ENCODE data around the gene CFAP91.

The CFAP91 gene

DNA sequence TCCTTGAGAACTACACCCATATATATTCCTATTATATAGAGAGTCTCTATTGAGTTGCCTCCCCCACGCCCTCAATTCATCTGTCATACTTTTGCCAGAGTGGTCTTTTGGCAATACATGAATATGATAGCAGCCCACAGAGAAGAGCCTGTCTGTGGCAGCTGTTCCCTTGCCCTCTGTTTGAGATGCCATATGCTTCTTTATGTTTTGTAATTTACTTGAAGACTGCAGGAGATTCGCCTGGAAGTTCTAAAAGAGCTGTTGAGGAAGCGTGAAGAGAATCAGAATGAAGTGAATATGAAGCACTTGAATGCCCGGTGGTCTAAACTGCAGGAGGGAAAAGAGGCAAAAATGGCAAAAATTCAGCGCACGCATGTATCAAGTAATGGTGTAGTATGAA, 27.2 kb downstream of the CFAP91 start:
- DNase-seq = no peak
- in situ Hi-C loops (cut with HindIII; ENCODE audit: low pct_ligation_motif_present, low pct_unique_long_range_greater_than_20kb, low sequenced_read_pairs) = no loop called here

GRCh38 chr3:119731560-119732343, 28.9 kb downstream of the CFAP91 start:
- in situ Hi-C loops (cut with HindIII; ENCODE audit: low pct_ligation_motif_present, low pct_unique_long_range_greater_than_20kb, low sequenced_read_pairs) = no loop called here
- peak; percentile 18 for DNase-seq

DNA sequence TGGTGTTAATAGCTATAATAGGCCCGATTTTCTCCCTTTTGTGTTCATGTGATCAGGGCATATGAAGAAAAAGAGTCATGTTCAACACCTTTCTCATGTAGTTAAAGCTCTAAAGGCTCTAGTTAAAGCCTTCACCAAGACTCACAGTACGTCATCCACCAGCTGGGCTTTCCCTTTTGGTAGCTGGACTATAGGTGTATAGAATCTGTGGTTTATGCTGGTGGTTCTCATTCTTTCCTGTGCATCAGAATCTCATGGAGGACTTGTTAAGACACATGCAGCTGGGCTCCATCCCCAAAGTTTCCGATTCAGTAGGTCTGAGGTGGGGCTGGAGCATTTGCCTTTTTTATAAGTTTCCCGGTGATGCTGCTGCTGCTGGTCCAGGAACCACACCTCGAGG, 31.0 kb downstream of the CFAP91 start:
- DNase-seq = no peak
- in situ Hi-C loops (cut with HindIII; ENCODE audit: low pct_ligation_motif_present, low pct_unique_long_range_greater_than_20kb, low sequenced_read_pairs) = no loop called here

DNA sequence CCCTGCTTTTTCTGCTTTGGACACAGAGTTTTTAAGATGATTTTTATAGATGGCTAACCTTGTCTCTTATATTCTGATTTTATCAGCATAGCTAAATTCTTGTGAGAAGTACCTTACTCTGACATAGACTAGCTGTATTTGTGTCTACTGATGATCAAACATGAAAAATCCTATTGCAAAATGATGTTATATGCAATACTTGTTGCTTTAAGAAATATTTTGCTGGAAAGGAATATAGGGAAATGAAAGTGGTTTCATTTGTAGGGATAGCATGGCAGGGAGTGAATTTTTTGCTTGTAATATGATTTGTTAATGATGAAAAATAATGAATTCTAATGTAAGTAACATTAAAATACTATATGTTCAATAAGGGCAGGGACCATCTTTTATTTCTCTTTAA, 35.9 kb downstream of the CFAP91 start:
- in situ Hi-C loops (cut with HindIII; ENCODE audit: low pct_ligation_motif_present, low pct_unique_long_range_greater_than_20kb, low sequenced_read_pairs) = no loop called here
- no peak for DNase-seq

DNA sequence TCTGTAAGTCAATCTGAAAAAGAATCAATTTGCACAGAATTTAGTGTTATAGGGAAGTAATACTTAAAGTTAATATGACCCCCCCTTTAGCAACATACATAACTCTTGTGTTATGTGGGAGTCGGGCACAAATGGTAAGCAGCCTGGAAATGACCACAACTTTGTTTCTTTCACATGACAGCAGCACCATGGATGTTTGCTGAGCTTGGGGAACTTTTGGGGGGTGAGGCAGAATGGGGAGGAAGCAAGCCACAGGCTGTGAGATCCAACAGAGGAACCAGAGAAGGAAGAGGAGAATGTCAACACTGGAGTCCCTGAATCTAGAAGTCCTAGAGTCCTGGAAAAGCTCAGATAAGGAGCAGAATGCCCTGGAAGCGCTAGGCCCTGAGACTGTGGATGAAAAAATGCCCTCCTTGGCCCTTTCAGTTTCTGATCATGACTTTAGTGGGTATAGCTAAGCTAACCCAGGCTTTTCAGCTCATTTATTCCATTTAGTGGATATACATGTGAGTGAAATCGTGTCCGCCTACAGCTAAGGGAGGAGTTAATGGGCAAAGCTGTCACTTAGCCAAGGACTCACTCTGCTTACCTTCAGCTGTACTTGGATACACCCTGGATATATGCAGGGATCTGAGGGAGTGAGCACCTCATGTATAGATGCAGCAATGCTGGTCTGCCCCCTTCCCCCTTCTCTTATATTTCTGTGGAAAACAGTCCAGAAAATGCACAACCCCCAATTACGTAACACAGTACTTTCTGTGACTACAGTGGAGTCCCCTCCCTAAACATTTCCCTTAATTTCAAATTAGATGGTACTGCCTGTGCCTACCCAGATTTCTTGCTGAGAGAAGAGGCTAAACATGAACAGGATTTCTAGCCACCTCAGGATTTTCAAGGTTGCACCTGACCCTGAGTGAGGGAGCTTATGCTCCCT, 39.1 kb downstream of the CFAP91 start:
- no peak for DNase-seq
- in situ Hi-C loops (cut with HindIII; ENCODE audit: low pct_ligation_motif_present, low pct_unique_long_range_greater_than_20kb, low sequenced_read_pairs) = no loop called here

DNA sequence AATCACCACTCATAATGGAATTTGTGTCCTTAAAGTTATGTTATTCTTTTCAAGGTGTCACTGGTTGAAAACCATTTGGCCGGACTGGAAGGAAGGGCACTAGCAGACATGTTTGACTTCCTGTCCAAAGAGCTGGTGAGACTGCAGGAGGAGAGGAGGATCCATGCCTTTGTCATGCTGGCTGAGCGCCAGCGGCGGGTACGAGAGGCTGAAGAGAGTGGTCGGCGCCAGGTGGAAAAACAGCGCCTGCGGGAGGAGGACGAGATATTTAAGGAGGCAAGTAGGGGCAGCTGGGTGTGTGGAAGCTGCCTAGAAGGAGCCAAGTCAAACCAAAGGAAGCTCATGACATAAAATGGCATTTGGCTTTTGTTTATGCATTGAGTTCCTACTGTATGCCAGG, 41.1 kb downstream of the CFAP91 start:
- in situ Hi-C loops (cut with HindIII; ENCODE audit: low pct_ligation_motif_present, low pct_unique_long_range_greater_than_20kb, low sequenced_read_pairs) = no loop called here

GRCh38 chr3:119745942-119746341, 43.1 kb downstream of the CFAP91 start:
- no peak for DNase-seq
- in situ Hi-C loops (cut with HindIII; ENCODE audit: low pct_ligation_motif_present, low pct_unique_long_range_greater_than_20kb, low sequenced_read_pairs) = no loop called here

More for the DNA sequence above, 41.1 kb downstream of the CFAP91 start:
- no peak for DNase-seq

GRCh38 chr3:119746423-119746822, 43.6 kb downstream of the CFAP91 start:
- DNase-seq = no peak
- in situ Hi-C loops (cut with HindIII; ENCODE audit: low pct_ligation_motif_present, low pct_unique_long_range_greater_than_20kb, low sequenced_read_pairs) = no loop called here

DNA sequence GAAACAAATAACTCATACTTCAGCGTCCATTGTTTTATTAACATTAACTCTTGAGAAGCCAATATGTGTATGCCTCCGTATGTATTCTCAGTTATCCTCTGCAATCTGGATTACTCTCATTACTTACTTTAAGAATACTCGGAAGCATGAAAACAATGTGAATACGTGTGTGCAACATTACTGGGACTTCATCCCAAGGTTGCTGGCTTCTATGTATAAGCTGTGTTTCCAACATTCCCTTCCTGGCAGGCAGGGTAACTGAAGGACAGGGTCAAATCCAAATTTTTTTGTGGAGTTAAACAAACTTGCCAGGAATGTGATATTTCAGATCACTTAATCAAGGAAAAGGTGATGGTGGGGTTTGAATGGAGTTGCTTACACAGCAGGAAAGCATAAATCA, 44.5 kb downstream of the CFAP91 start:
- no peak for DNase-seq
- in situ Hi-C loops (cut with HindIII; ENCODE audit: low pct_ligation_motif_present, low pct_unique_long_range_greater_than_20kb, low sequenced_read_pairs) = no loop called here

- in situ Hi-C loops (cut with HindIII; ENCODE audit: low pct_ligation_motif_present, low pct_unique_long_range_greater_than_20kb, low sequenced_read_pairs) = no loop called here
- peak; percentile 44 for DNase-seq
Observed at GRCh38 chr3:119748991-119749390, 46.2 kb downstream of the CFAP91 start.

- DNase-seq = no peak
- in situ Hi-C loops (cut with HindIII; ENCODE audit: low pct_ligation_motif_present, low pct_unique_long_range_greater_than_20kb, low sequenced_read_pairs) = no loop called here
Observed at GRCh38 chr3:119751423-119751822, 48.6 kb downstream of the CFAP91 start.
